Mucosa of descending colon (tissue), 3 donors: ENCODE results near the gene SFN. TPM values are rescaled to one million over a fixed set of nuclear protein-coding genes. Genes with fewer than 3 reads are reported as not detected.
A peak's percentile ranks its signal among the peaks of the same experiment; 100 is the strongest.

Experiments
- ATAC-seq: fragments of 200-7000 bp; cut with Tn5 transposase; one replicate; pipeline ENCODE4 v1.9.1; 2020; ENCODE audit warnings: mild to moderate bottlenecking, moderate library complexity
- DNase-seq, 3 donors: peaks; one replicate each; pipeline ENCODE4 v3.0.0-alpha.2; 2020
- H3K36me3 ChIP-seq: fragments of 200-600 bp; one replicate; pipeline ENCODE4 v1.8.0; 2021; ENCODE audit warnings: low read depth, mild to moderate bottlenecking
- H3K4me1 ChIP-seq: fragments of 200-600 bp; one replicate; pipeline ENCODE4 v1.8.0; 2021; ENCODE audit warnings: low read depth, mild to moderate bottlenecking
- H3K4me3 ChIP-seq: fragments of 200-600 bp; one replicate; pipeline ENCODE4 v1.8.0; 2021; ENCODE audit warnings: mild to moderate bottlenecking
- H3K9me3 ChIP-seq: fragments of 200-600 bp; one replicate; pipeline ENCODE4 v1.8.0; 2021; ENCODE audit warnings: mild to moderate bottlenecking
- intact Hi-C, 2 donors: fragments of 100-400 bp; cut with DNase I in 1 of 2; cut with micrococcal nuclease in 1 of 2; formaldehyde crosslinking; loops; one replicate each; pipeline versions ENCODE4 v1.11.0 to v1.11.1; 2022; cut with DNase I, micrococcal nuclease
- total RNA-seq, 3 donors: library from RNA; stranded (reverse); fragmentation: NEBNext Ultra II Directional in 2 of 3; extraction: Animal tissue kit (Norgen Biotek cat#: 25700) in 2 of 3; gene quantifications; one replicate each; pipeline versions ENCODE4 v1.2.1 to v1.2.4, GENCODE V29; 2021 to 2023
- TF ChIP-seq, protein P1 (sequence below): fragments of 200-600 bp; IDR thresholded peaks from one replicate; pipeline ENCODE4 v1.8.0; 2022; ENCODE audit warnings: antibody characterized with exemption, mild to moderate bottlenecking
- donor health status: DM: no; HTN: no; CAD: no; lungs with moderate emphysema.
- donor health status: DM: no; HTN: no; CAD: no.
- donor health status: DM: no; HTN: yes; CAD: no.

SFN gene
- total RNA-seq, 3 donors from 2014 or later: 124 to 282 (median 191) TPM

DNA sequence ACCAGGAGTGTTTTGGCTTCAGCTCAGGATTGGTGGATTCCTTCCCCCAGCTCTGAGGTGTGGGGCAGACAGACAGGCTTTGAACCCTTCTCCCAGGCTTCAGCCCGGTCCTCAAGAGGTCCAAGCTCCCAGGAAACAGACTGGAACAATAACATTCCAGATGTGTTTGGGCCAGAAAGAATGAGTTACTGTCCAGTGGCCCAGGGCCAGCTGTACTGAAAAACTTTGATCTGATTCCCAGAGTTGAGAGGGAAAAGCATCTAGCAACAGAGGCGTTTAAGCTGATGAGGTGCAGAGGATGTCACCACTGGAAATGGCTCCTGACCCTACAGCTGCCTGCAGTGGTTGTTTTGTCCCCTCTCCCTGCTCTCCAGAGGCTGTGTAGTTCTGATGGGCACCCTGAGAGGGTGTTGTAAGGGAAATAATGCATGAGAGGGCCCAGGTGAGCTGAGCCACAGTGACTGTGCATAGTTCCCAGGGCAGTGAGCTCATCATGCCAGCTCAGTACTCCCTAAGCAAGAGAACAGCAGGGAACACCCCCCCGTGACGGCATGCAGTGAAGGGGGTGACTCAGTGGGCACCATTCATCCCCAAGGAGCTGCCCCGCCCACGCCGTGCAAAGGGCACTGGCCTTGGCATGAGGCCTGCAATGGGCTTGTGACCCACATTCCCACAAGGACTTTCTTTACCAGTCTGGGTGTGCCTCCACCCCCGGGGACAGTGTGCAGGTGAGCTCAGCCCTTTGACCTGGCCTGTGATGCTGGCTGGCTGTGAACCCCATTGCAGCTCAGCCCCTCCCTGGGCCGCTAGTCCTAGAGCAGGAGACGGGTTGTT lies 13.8 kb upstream of the SFN start:
- Histone ChIP-seq H3K4me3 (no peak overlapping the region), H3K36me3 (peaks cover 4% of the 10 kb centered on the region)
- intact Hi-C loops: loop anchor here in 1 of 2 donors (5.0 kb wide), 1 partner anchor 33 kb away; no protein-coding TSS in a partner anchor

DNA sequence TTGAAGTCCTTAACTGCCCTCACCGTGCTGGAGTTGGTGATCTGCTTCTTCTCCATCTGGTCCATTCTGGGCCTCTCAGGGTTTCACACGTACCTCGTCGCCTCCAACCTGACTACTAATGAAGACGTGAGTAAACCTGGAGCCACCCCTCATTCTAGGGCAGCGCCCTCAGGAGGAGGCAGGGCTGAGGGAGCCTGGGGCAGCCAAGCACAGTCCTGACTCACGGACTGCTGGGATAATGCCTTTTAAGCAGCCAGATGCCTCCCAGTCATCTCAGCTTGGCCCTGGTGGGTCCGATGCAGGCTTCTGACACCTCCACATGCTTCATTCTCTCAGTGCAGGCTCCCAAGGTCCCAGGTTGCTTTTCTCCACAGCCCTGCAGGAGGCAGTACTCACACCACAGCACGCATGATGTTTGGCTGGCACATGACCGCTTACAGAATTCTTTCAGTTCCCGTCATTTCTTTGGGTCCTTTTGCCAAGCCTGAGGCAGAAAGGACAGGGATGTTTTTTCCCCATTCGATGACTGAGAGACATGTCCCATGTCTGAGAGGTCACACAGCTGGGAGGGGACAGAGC lies 11.8 kb upstream of the SFN start:
- H3K36me3 ChIP-seq: peaks cover 4% of the 10 kb centered on the region
- H3K4me3 ChIP-seq: no peak overlapping the region

More for the DNA sequence above, 13.8 kb upstream of the SFN start:
- Histone ChIP-seq H3K9me3 (no peaks in the 10 kb centered on the region), H3K4me1 (peaks cover 27% of the 10 kb centered on the region)
- TF ChIP-seq, protein P1, sequence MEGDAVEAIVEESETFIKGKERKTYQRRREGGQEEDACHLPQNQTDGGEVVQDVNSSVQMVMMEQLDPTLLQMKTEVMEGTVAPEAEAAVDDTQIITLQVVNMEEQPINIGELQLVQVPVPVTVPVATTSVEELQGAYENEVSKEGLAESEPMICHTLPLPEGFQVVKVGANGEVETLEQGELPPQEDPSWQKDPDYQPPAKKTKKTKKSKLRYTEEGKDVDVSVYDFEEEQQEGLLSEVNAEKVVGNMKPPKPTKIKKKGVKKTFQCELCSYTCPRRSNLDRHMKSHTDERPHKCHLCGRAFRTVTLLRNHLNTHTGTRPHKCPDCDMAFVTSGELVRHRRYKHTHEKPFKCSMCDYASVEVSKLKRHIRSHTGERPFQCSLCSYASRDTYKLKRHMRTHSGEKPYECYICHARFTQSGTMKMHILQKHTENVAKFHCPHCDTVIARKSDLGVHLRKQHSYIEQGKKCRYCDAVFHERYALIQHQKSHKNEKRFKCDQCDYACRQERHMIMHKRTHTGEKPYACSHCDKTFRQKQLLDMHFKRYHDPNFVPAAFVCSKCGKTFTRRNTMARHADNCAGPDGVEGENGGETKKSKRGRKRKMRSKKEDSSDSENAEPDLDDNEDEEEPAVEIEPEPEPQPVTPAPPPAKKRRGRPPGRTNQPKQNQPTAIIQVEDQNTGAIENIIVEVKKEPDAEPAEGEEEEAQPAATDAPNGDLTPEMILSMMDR: no peak
- ATAC-seq: peak; percentile 90
- DNase-seq: peak; percentile 93 to 94 (median 93)

DNA sequence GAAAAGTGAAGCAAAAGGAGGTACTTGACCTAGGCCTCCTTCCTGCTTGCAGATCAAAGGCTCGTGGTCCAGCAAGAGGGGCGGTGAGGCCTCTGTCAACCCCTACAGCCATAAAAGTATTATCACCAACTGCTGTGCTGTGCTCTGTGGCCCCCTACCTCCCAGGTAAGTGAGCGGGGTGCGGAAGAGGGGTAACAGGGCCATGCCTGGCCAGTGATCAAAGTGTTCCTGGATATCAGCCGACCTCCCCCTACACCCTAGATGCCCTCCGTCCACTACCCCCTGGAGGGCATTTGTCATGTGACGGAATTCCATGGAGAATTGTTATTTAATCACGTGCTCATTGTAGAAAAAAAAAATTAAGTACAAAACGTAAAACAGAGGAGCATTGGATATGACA lies 10.2 kb upstream of the SFN start:
- Histone ChIP-seq H3K36me3 (peaks cover 4% of the 10 kb centered on the region), H3K4me3 (no peak overlapping the region), H3K4me1 (peaks cover 27% of the 10 kb centered on the region), H3K9me3 (no peaks in the 10 kb centered on the region)
- TF ChIP-seq, protein P1: no peak
- DNase-seq: no peak
- intact Hi-C loops: no loop called here
- ATAC-seq: no peak

More for the DNA sequence above, 11.8 kb upstream of the SFN start:
- intact Hi-C loops: no loop called here
- no peak for DNase-seq
- peaks cover 27% of the 10 kb centered on the region for H3K4me1 ChIP-seq
- H3K9me3 ChIP-seq: no peaks in the 10 kb centered on the region
- ATAC-seq: no peak
- TF ChIP-seq, protein P1: no peak

DNA sequence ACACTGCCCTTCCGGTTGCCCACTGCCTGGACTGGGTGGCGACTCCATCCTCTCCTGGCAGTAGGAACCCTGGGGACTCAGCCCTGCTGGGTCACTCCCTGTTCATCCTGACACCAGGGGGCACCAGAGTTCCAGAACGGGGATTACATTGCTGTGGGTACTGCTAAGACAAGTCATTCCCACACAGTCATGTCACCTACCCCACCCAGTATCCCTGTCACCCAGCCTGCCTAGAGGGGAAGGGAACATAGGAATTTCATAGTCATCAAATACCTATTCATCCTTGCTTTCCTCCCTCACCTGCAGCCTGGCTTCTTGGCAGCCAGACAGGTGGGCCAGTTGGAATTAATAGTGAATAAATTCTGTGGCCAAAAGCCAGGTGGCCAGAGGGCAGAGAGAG lies 9.8 kb upstream of the SFN start:
- DNase-seq: peak; percentile 81 to 98 (median 93)
- Histone ChIP-seq H3K4me1 (peaks cover 27% of the 10 kb centered on the region), H3K36me3 (peaks cover 4% of the 10 kb centered on the region), H3K9me3 (no peaks in the 10 kb centered on the region), H3K4me3 (no peak overlapping the region)
- intact Hi-C loops: no loop called here
- TF ChIP-seq, protein P1: peak; percentile 60
- ATAC-seq: peak; percentile 67

DNA sequence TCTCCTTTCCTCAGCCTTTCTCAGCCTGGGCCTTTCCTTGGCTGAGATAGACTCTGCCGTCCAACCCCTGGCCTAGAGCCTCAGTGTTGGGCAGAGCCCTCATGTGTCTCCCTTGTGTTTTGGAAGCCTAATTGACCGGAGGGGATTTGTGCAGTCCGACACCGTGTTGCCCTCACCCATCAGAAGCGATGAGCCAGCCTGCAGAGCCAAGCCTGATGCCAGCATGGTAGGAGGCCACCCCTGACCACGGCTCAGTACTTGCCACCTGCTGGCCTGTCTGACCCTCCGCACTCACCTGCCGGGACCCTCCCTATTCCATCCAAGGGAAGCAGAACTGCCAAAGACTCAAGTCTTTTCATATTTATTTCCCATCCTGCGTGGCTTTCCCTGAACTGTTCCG lies 9.3 kb upstream of the SFN start:
- Histone ChIP-seq H3K9me3 (no peaks in the 10 kb centered on the region), H3K4me1 (peaks cover 24% of the 10 kb centered on the region), H3K4me3 (no peak overlapping the region), H3K36me3 (peaks cover 4% of the 10 kb centered on the region)
- intact Hi-C loops: no loop called here
- ATAC-seq (no peak), DNase-seq (no peak)
- TF ChIP-seq, protein P1: no peak
